LNCAP (cell line): ENCODE data around the gene DNAH5.

Experiments used
- CTCF ChIP-seq: fragments of 450-650 bp; IDR thresholded peaks from 2 replicates; pipeline ENCODE4 v1.5.1; 2017; ENCODE audit warnings: mild to moderate bottlenecking

The DNAH5 gene

GRCh38 chr5:13698885-13699284 lies 245.6 kb downstream of the DNAH5 start:
- TF ChIP-seq CTCF, result no peak

GRCh38 chr5:13695076-13695712 lies 249.3 kb downstream of the DNAH5 start:
- no peak for TF ChIP-seq CTCF

- TF ChIP-seq CTCF, result no peak
Observed at GRCh38 chr5:13692172-13692571, 252.3 kb downstream of the DNAH5 start.

GRCh38 chr5:13676531-13676930 lies 268.0 kb downstream of the DNAH5 start:
- no peak for TF ChIP-seq CTCF

- TF ChIP-seq CTCF, result no peak
Observed at GRCh38 chr5:13674391-13674790, 270.1 kb downstream of the DNAH5 start.

- no peak for TF ChIP-seq CTCF
Observed at GRCh38 chr5:13673511-13673910, 271.0 kb downstream of the DNAH5 start.

- TF ChIP-seq CTCF, result no peak
Observed at GRCh38 chr5:13664377-13664776, 280.1 kb downstream of the DNAH5 start.

GRCh38 chr5:13662626-13663025 lies 281.9 kb downstream of the DNAH5 start:
- TF ChIP-seq CTCF, result no peak
